Measurements from ENCODE around the gene RBM7. TPM values are rescaled to one million over a fixed set of nuclear protein-coding genes. Genes with fewer than 3 reads are reported as not detected.

RBM7 gene
- total and polyA plus RNA-seq, 2 of the 13 experiments (the other 11 are each of a cell fraction or from before 2014, with no cell fraction given) = 30.5 to 32.3 TPM

DNA sequence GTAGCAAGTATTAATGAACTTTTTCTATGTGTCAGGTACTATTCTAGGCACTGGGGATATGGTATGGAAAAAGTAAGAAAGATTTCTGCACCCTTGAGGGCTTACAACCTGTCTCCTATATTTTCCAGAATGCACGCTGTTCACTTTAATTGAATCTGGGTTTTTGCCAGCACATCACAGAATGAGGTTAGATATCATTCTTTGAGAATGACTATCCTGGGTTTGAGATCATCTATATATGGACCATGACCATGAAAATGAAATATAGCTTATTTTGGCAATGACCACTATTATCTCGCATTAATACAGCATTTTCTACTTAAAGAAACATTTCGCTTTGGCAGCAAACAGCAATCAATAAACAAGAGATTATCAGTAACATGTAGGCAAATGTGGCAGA, 47.0 kb upstream of the RBM7 start (continued):
- TF ChIP-seq SNAPC5 (CRISPR knock-in tag; IDR thresholded peaks at IDR 0.05; ENCODE audit: borderline replicate concordance) = no peak
- TF ChIP-seq, protein P1, sequence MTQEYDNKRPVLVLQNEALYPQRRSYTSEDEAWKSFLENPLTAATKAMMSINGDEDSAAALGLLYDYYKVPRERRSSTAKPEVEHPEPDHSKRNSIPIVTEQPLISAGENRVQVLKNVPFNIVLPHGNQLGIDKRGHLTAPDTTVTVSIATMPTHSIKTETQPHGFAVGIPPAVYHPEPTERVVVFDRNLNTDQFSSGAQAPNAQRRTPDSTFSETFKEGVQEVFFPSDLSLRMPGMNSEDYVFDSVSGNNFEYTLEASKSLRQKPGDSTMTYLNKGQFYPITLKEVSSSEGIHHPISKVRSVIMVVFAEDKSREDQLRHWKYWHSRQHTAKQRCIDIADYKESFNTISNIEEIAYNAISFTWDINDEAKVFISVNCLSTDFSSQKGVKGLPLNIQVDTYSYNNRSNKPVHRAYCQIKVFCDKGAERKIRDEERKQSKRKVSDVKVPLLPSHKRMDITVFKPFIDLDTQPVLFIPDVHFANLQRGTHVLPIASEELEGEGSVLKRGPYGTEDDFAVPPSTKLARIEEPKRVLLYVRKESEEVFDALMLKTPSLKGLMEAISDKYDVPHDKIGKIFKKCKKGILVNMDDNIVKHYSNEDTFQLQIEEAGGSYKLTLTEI (CRISPR knock-in tag; conservative IDR thresholded peaks at IDR 0.05) = no peak
- TF ChIP-seq ZNF225 (CRISPR knock-in tag; IDR thresholded peaks at IDR 0.05) = no peak
- TF ChIP-seq PCBP1 (IDR thresholded peaks at IDR 0.05; ENCODE audit: borderline replicate concordance, low read depth, low read length) = no peak
- no peak for TF ChIP-seq NFRKB (IDR thresholded peaks at IDR 0.05)
- no peak for TF ChIP-seq ZNF101 (CRISPR knock-in tag; IDR thresholded peaks at IDR 0.05; ENCODE audit: borderline replicate concordance, low read depth)
- no peak for TF ChIP-seq EZH2 (conservative IDR thresholded peaks at IDR 0.05; ENCODE audit: low read depth, low read length)
- no peak for TF ChIP-seq MTF2 (CRISPR knock-in tag; IDR thresholded peaks at IDR 0.05; ENCODE audit: borderline replicate concordance)
- TF ChIP-seq, protein P2, sequence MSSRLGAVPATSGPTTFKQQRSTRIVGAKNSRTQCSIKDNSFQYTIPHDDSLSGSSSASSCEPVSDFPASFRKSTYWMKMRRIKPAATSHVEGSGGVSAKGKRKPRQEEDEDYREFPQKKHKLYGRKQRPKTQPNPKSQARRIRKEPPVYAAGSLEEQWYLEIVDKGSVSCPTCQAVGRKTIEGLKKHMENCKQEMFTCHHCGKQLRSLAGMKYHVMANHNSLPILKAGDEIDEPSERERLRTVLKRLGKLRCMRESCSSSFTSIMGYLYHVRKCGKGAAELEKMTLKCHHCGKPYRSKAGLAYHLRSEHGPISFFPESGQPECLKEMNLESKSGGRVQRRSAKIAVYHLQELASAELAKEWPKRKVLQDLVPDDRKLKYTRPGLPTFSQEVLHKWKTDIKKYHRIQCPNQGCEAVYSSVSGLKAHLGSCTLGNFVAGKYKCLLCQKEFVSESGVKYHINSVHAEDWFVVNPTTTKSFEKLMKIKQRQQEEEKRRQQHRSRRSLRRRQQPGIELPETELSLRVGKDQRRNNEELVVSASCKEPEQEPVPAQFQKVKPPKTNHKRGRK (CRISPR knock-in tag; IDR thresholded peaks at IDR 0.05) = no peak
- no peak for TF ChIP-seq ZNF543 (CRISPR knock-in tag; IDR thresholded peaks at IDR 0.05)

DNA sequence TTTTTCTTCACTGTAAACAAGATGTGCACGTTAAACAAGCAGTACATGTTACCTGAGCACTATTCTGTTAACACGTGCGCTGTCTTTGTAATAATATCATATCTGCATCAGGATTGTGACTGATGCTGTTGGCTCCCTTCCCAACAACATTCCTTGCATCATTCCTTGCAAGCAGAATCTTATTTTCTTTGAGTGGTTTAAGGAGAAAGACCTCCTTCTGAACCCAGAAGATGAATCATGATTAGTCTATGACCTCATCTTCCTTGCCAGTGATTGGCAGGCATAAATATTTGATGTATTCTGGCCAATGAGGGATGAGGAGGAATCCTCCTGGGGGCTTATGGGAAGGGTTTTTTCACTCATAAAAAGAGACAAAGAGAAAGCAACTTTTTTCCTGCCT, 46.4 kb upstream of the RBM7 start:
- Histone ChIP-seq H3K79me2 (ENCODE audit: insufficient read depth, low read length) (no peaks in the 10 kb centered on the region), H3K27me3 (ENCODE audit: control insufficient read depth in 1 of 2, insufficient read depth in 2 of 2, low read length in 2 of 2) (peaks cover 0 to 7% of the 10 kb centered on the region in 2 experiments; a peak in 1 of 5 replicates), H4K20me1 (ENCODE audit: insufficient read depth, low read length) (no peaks in the 10 kb centered on the region), H3K4me2 (ENCODE audit: low read depth, low read length) (no peak overlapping the region), H2AFZ (ENCODE audit: low read length) (no peak overlapping the region), H3K4me1 (ENCODE audit: insufficient read depth, low read length) (no peaks in the 10 kb centered on the region), H3K9ac (ENCODE audit: insufficient read depth, low read depth, low read length) (no peak overlapping the region), H3K9me3 (ENCODE audit: low read length) (no peaks in the 10 kb centered on the region), H3K27ac (ENCODE audit: extremely low read length, insufficient read depth, low read length) (no peak overlapping the region), H3K4me3 (replicated peaks in 1 of 3; ENCODE audit: insufficient read depth in 1 of 3, low read depth in 2 of 3, low read length in 3 of 3) (no peak overlapping the region), H3K36me3 (replicated peaks in 1 of 2; ENCODE audit: control insufficient read depth in 1 of 2, insufficient read depth in 2 of 2, low read length in 2 of 2) (no peaks in the 10 kb centered on the region)
- intact Hi-C loops (cut with micrococcal nuclease; ENCODE audit: unreplicated experiment) = no loop called here
- 54% methylated on average over 3 of the region's 3 CpGs for WGBS (ENCODE audit: low lambda C conversion rate)
- ChIA-PET POLR2A (no interaction called here), CTCF (ENCODE audit: low intra/inter-chr PET ratio, low total read pairs) (no interaction called here)
- in situ Hi-C loops (cut with HindIII; ENCODE audit: extremely low pct_ligation_motif_present, low pct_unique_long_range_greater_than_20kb) = no loop called here
- no peak for ATAC-seq
- no TSS peak for BruUV-seq (replicated peaks)
- DNase-seq (ENCODE audit: low spot score) = no peak
- TF ChIP-seq ATF7 (IDR thresholded peaks at IDR 0.05) (0 out of 2 replicates have a peak, but pooled peaks have one; percentile 49), ATF7 (CRISPR knock-in tag; IDR thresholded peaks at IDR 0.05) (no peak), TFDP2 (CRISPR knock-in tag; IDR thresholded peaks at IDR 0.05) (no peak)
- no peak for FAIRE-seq
